Iris pigment epithelial cell (primary cell): ENCODE data around the gene ERLIN1.
A peak's percentile ranks its signal among the peaks of the same experiment; 100 is the strongest.

Experiments
- DNase-seq: peaks from one replicate; pipeline ENCODE4 v3.0.0-alpha.2; 2011; ENCODE audit warnings: low read depth

The ERLIN1 gene

DNA sequence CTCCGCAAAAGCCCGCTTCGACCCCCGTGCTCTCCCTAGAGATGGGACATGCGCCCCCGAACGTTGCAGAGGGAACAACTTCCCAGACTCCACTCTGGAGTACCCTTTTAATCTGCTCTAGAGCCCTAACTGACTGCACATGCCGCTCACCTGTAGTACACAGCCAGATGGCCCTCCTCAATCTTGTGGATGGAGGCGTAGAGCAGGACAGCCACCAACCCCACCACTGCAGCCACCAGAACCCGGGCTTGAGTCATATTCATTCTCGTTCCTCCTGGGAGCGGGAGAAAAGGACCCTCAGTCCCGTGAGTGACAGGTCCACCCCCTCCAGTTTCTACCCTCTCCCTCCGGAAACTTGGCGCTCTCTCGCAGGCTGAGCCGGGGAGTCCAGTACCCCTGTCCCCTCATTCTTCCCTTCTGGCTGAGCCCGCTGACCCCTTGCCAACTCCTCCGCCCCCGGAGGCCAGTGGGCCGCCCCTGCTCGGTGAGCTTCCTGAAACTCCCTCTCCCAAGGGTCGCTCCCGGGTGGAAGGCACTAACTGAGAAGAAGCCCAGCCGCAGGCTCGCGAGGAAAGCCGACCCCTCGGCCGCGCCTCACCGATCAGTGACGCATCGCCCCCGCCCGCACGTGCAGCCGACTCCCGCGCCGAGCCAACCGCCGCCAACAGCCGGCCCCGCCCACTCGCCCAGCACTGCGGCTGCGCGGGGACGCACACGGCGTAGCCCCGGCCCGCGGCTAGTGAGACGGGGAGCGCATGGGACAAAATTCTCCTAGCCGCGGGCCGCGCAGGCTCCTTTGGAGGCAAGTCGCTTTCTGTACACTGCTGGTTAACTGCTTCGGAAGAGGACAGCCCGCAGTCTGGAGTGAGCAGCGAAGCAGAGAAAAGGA lies at the start of gene ERLIN1:
TSS of gene ERLIN1 (minus strand) at position 666 of the 889 bp plus-strand sequence. CDS start at position 263, 403 bp downstream.
- DNase-seq: peak; percentile 90

- no peak for DNase-seq
These were observed 46.3 kb upstream of the ERLIN1 start for GRCh38 chr10:100232101-100232500.

- no peak for DNase-seq
These were observed 44.1 kb upstream of the ERLIN1 start for GRCh38 chr10:100229819-100230422.

- no peak for DNase-seq
These were observed 38.0 kb upstream of the ERLIN1 start for GRCh38 chr10:100223879-100224278.

- DNase-seq: no peak
These were observed 36.7 kb upstream of the ERLIN1 start for GRCh38 chr10:100222529-100222928.

DNA sequence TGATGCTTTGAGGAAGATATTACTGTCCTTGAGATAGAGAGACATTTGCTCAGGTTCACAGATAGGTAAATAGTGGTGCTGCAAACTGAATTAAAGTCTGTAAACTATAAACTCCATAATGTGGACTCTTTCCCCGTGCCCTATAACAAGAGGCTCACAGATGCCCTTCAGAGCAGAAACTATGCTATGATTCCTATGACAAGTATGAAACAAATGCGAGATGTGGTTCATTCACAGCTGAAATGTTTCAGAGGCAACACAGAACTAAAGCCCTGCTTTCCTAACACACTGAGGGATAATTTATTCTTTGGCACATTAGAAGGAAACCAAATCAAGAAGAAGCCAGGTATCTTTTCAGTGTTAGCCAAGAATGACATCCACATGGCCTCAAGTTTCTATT lies 30.2 kb upstream of the ERLIN1 start:
- DNase-seq: peak; percentile 31

DNA sequence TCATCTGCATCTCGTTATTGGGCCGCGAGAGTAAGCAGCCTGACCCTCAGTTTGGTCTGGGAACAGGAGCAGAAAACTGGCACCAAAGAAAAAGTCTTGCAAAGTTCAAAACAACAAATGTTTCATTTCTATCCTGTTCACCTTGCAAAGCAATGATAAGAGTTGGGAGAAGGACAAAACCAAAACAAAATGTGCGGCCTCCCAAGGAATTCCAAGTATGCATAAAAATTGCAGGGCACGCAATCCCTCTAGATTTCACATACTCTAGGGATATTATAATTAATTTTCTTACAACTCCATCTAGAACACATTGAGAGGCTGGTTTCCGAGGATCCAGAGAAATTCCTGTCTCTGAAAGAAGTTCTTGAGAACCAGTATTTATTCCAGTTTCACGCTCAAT lies 23.5 kb upstream of the ERLIN1 start:
- peak; percentile 68 for DNase-seq

GRCh38 chr10:100208276-100208675 lies 22.4 kb upstream of the ERLIN1 start:
- DNase-seq: no peak

DNA sequence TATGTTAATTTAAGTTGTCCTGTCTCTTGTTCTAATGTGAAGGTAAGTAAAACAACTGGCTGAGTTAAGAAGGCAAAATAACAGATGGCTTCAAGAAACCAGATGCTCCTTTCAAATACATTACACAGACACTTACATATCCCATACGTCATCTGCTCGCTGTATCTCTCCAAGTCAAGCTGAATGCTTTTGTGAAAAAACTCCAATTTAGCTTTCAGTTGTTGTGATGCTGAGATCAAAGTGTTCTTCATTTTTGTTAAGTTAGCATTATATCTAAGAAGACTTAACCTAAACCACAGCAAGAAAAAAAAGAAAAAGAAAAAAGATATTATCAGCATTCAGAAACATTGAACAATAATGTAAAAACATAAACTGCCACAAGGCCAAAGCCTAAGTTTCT lies 18.5 kb upstream of the ERLIN1 start:
- DNase-seq: no peak

DNA sequence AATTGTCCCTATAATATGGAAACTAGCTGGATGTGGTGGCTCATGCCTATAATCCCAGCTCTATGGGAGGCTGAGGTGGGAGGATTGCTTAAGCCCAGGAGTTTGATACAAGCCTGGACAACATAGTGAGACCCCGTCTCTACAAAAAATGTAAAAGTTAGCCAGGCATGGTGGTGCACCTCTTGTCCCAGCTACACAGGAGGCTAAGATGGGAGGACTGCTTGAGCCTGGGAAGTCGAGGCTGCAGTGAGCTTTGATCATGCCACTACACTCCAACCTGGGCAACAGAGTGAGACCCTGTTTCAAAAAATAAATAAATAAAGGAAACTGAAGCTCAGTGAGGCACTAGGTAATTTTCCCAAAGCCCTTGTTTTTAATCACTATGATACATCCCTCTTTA lies 15.7 kb upstream of the ERLIN1 start:
- DNase-seq: no peak

DNA sequence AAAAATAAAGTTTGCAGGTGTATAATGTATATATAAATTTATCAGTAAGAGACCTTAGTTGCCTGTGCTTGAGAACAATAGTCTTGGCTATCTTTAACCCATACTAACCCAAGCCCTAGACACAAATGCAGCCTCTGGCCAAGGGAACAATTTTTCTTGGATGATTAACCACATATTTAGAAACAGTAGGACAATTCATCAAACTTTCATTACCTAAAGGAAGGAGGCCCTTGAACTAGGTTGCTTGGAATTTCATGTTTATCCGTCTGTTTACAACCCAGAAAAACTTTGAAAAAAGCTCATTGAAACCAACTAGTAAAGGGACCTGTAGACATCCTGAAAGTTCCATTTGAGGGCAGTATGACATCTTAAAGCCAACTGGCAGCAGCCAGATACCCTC lies 8.9 kb upstream of the ERLIN1 start:
- DNase-seq: no peak

DNA sequence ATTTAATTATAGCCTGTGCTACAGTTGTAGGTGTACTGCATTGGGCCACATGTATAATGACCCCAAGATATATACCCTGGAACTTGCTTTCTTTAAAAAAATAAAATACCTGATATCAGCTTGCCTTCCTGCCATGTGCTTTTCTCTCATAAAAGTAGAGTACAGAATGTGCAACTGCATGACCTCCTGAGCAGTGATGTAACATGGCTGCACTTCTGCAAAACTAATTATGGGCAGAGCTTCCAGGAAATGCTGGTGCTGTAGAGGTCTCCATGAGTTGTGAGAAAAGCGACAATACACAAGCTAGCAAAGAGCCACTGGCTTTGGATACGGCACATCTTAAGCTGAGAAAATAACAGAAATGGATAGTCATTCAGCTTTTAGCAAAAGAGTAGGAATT lies 6.5 kb upstream of the ERLIN1 start:
- peak; percentile 33 for DNase-seq

DNA sequence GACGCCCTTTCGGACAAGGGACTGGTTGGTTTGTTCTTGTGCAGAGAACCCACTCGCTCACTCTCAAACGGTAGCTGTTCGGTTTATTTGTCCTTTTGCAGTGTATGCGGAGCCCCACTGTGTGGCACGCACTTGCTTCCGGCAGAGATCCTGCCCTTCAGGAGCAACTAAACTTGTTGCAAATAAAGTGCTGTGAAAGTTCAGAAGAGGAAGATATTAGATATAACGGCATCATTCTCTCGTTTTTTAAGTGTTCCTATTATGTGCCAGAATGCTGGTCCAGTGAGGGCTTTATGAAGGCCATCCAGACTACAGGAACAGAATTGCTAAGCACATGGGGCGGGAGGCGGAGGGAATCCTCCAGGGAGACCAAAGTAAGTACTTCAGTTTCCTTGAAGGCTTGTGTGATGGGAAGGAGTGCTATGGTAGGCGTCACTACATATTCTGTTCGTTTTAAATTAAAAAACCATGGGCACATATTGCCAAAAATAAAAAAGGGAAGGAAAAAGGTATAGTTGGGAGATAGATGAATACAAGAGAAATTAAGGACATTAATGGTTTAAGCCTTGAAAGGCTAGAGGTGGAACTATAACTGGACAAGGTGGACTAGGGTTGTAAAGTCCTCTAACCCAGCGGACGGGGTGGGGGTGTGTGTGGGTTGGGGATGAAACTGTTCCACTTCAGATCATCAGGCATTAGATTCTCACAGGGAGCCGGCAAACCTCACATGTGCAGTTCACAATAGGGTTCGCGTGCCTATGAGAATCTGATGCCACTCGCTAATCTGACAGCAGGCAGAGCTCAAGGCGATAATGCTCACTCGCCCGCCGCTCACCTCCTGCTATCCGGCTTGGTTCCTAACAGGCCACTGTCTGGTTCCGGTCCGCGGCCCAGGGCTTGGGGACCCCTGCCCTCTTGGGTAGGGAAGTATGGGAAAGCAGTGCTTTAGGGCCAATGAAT lies 704 bp upstream of the ERLIN1 start:
- DNase-seq: peak; percentile 57

GRCh38 chr10:100184840-100185239 lies 989 bp downstream of the ERLIN1 start:
- DNase-seq: no peak

- no peak for DNase-seq
These were observed 1.4 kb downstream of the ERLIN1 start for GRCh38 chr10:100184426-100184825.

GRCh38 chr10:100183481-100183880 lies 2.3 kb downstream of the ERLIN1 start:
- DNase-seq: peak; percentile 80

GRCh38 chr10:100182908-100183307 lies 2.9 kb downstream of the ERLIN1 start:
- no peak for DNase-seq

GRCh38 chr10:100182281-100182680 lies 3.5 kb downstream of the ERLIN1 start:
- DNase-seq: no peak

DNA sequence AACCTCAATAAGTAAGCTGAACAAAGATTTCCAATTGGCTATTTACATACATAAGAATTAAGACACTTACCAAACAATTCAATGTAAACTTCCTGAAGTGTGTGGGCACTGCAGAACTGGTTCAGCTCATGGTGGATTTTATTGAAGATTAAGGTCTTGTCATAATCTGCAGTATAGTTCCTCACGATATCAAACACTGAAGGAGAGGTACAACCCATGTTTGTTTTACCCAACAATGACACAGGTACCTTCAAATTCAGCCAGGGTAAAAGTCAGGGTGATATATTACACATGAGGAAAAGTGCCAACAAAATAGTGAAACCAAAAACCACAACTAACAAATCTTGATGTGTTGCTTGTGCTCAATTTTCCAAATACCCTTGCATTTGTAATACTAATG lies 10.0 kb downstream of the ERLIN1 start:
- DNase-seq: no peak

DNA sequence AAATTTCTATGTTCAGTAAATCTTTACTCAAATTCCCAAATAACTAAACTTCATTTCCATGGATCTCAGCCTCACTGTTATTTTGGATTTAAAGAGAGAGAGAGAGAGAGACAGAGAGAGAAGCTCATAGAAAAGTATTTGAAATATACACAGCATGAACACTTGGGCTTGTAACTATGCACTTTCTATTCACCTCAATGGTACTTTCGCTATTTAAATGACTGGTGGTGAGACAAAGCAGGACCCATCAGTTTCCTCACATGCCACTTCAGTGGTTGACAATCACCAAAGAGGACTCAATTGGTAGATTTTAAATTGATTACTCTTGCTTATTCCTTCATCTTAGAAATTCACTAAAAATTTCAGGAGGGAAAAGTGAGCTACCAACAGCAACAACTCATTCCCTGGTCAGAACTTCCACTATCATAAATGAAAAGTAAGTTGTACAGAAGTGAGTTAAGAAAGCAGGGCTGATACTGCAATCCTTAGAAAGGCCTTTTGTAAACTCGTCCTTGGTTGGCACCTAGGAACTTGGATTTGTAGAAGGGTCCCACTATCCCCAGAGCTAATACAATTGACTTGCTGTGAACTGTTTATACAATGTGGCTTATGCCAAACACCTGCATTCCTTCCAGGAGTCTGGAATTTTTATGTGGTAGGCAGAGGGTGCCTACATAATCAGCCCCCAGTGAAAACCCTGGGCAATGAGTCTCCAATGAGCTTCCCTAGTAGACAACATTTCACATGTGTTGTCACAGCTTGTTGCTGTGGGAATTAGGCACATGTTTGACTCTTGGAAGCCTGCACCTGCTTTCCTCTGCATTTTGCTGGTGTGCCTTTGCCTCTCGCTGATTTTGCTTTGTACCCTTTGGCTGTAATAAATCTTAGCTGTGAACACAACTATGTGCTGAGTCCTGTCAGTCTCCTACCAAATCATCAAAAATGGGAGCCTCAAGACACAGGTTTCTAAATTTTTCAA lies 10.8 kb downstream of the ERLIN1 start:
- DNase-seq: no peak

DNA sequence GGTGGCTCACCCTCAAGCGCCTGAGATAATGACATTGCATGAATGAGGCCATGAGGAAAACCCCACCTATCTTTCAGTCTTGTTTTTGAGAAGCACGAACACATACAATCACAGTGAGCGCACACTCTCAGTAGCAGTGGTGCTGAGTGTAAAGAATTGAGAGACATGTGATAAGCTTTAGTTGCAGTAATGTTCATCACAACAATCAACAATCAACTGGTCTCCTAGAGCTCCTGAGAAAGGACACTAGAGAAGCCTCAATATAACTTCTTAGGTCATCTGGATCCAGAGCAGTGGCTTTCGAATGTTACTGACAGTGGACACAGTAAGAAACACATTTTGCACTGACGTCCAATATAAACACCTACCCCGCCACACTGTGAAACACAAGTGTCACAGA lies 12.8 kb downstream of the ERLIN1 start:
- DNase-seq: no peak
